Natural killer cell (primary cell): ENCODE measurements around the gene BIRC2. TPM values are rescaled to one million over a fixed set of nuclear protein-coding genes. Genes with fewer than 3 reads are reported as not detected.

ENCODE experiments used
- ATAC-seq, 3 donors: fragments of 150-1000 bp in 2 of 3; fragments of 200-7000 bp in 1 of 3; cut with Tn5 transposase; 1 replicate in 1 of 3; 2 replicates in 2 of 3; pipeline ENCODE4 v1.10.0; 2021; ENCODE audit warnings: mild to moderate bottlenecking in 2 of 3, moderate library complexity in 2 of 3
- DNase-seq, 2 donors: peaks; one replicate each; pipeline versions ENCODE4 v3.0.0 to v3.0.0-alpha.2; 2013 to 2021; ENCODE audit warnings: mixed read lengths in 1 of 2
- H3K27ac ChIP-seq: one replicate; pipeline ENCODE4 v1.5.1; 2013; ENCODE audit warnings: mild to moderate bottlenecking, low read length
- H3K27me3 ChIP-seq: one replicate; pipeline ENCODE4 v1.6.1; 2013; ENCODE audit warnings: low read length; ENCODE audit not compliant: control insufficient read depth, insufficient read depth
- H3K36me3 ChIP-seq: one replicate; pipeline ENCODE4 v1.6.1; 2013; ENCODE audit warnings: low read length; ENCODE audit not compliant: control insufficient read depth, insufficient read depth
- H3K4me1 ChIP-seq: one replicate; pipeline ENCODE4 v1.6.1; 2013; ENCODE audit warnings: low read length; ENCODE audit not compliant: control insufficient read depth, insufficient read depth
- H3K4me3 ChIP-seq: one replicate; pipeline ENCODE4 v1.5.1; 2013; ENCODE audit warnings: low read length
- H3K9me3 ChIP-seq: one replicate; pipeline ENCODE4 v1.6.1; 2013; ENCODE audit warnings: low read length; ENCODE audit not compliant: control insufficient read depth, insufficient read depth
- H3K27ac Mint-ChIP-seq, 2 donors: one replicate each; pipeline ENCODE4 v1.8.0; 2022; ENCODE audit warnings: mild to moderate bottlenecking in 2 of 2, mixed read lengths in 2 of 2, moderate library complexity in 1 of 2
- H3K27me3 Mint-ChIP-seq, 2 donors: one replicate each; pipeline ENCODE4 v1.8.0; 2022; ENCODE audit warnings: low read depth in 2 of 2, mixed read lengths in 2 of 2
- H3K36me3 Mint-ChIP-seq: one replicate; pipeline ENCODE4 v1.8.0; 2022; ENCODE audit warnings: mixed read lengths
- H3K4me1 Mint-ChIP-seq, 2 donors: one replicate each; pipeline ENCODE4 v1.8.0; 2022; ENCODE audit warnings: mixed read lengths in 2 of 2
- H3K4me3 Mint-ChIP-seq: one replicate; pipeline ENCODE4 v1.8.0; 2022; ENCODE audit warnings: mild to moderate bottlenecking, moderate library complexity, mixed read lengths
- H3K9me3 Mint-ChIP-seq, 2 donors: one replicate each; pipeline ENCODE4 v1.8.0; 2022; ENCODE audit warnings: mixed read lengths in 2 of 2
- CTCF ChIP-seq: fragments of 200-600 bp; IDR thresholded peaks from one replicate; pipeline ENCODE4 v1.8.0; 2022; ENCODE audit warnings: antibody characterized with exemption
- WGBS: methylation state at CpG from one replicate; pipeline ENCODE4 v1.1.7; 2013; ENCODE audit warnings: missing lambda C conversion rate; ENCODE audit not compliant: insufficient coverage; 5-methylcytosine and 5-hydroxymethylcytosine counted together
- intact Hi-C: fragments of 100-400 bp; cut with micrococcal nuclease; formaldehyde crosslinking; loops from one replicate; pipeline ENCODE4 v1.14.2; 2022
- total RNA-seq, 4 donors: library from RNA; stranded (reverse); fragments of 120-200 nt in 1 of 4; gene quantifications; one replicate each; pipeline versions ENCODE4 v1.2.3 to v1.2.4, GENCODE V29; 2013 to 2022

Gene BIRC2
- total RNA-seq, 3 donors from 2014 or later (not counting 1 experiment from before 2014, with no cell fraction given), result 92.2 to 146 (median 111) TPM

DNA sequence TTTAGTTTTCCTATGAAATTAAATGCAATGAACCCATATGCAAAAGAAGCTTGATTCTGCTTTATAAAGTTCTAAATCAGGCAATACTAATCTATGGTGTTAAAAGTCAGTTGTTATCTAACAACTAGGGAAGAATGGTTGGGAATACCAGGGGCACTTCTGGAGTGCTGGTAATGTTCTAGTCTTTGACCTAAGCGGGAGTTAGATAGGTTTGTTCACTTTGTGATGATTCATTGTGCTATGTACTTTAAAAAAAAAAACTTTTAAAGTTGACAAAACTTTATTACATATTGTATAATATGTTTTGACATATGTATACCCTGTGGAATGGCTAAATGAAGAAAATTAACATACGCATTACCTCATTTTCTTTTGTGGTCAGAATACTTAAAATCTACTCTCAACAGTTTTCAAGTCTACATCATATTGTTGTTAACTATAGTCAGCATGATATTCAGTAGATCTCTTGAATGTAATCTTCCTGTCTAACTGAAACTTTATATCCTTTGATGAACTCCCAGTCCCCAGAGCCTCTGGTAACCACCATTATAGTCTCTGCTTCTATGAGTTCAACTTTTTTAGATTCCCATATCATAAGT is 39.2 kb downstream of the BIRC2 start:
- Mint-ChIP-seq H3K36me3 (no peaks in the 10 kb centered on the region), H3K27me3 (no peaks in the 10 kb centered on the region), H3K9me3 (no peaks in the 10 kb centered on the region), H3K4me3 (no peak overlapping the region), H3K27ac (peak overlapping the region; percentile 16 to 27), H3K4me1 (peaks cover 6 to 7% of the 10 kb centered on the region in 2 donors)
- H3K9me3 ChIP-seq, result no peaks in the 10 kb centered on the region
- no peaks in the 10 kb centered on the region for H3K27me3 ChIP-seq
- H3K4me3 ChIP-seq, result no peak overlapping the region
- TF ChIP-seq CTCF, result no peak
- intact Hi-C loops, result no loop called here
- whole genome bisulfite sequencing, result no CpG with 5 or more reads among the region's 2 CpGs
- DNase-seq (no peak), ATAC-seq (no peak)
- H3K4me1 ChIP-seq, result no peaks in the 10 kb centered on the region
- peaks cover 33% of the 10 kb centered on the region for H3K36me3 ChIP-seq
- no peak overlapping the region for H3K27ac ChIP-seq

DNA sequence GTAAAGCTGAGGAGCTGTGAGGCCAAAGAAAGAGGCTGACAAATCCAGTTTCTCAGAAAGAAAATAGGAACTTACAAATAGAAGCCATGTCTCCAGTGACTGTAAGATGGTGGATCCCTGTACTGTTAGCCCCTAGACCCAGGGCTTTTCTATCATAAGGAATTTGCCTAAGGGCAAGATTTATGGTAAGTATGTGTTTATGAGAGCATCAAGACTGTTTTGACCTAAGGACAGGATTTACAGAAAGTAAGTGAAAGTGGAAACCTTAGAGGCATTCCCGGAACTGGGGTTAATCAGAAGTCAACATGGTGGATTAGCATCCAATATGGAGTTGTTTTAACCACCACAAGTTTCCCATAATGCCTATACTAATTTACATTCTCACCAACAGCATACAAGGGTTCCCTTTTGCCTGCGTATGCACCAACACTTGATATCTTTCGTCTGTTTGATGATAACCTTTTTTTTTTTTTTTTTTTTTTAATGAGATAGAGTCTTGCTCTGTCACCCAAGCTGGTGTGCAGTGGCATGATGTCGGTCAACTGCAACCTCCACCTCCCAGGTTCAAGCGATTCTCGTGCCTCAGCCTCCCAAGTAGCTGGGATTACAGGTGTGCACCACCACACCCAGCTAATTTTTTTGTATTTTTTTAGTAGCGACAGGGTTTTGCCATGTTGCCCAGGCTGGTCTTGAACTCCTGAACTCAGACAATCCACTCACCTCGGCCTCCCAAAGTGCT is 40.2 kb downstream of the BIRC2 start:
- no peak for DNase-seq
- H3K27ac ChIP-seq, result no peak overlapping the region
- Mint-ChIP-seq H3K27me3 (no peaks in the 10 kb centered on the region), H3K27ac (peak overlapping the region in 1 of 2 donors; percentile 16), H3K9me3 (no peaks in the 10 kb centered on the region), H3K36me3 (no peaks in the 10 kb centered on the region), H3K4me3 (no peak overlapping the region), H3K4me1 (peaks cover 6 to 7% of the 10 kb centered on the region in 2 donors)
- no peak for ATAC-seq
- intact Hi-C loops, result no loop called here
- WGBS, result 98% methylated on average over 7 of the region's 8 CpGs
- TF ChIP-seq CTCF, result no peak
- H3K4me1 ChIP-seq, result no peaks in the 10 kb centered on the region
- H3K27me3 ChIP-seq, result no peaks in the 10 kb centered on the region
- H3K9me3 ChIP-seq, result no peaks in the 10 kb centered on the region
- peaks cover 27% of the 10 kb centered on the region for H3K36me3 ChIP-seq
- H3K4me3 ChIP-seq, result no peak overlapping the region

GRCh38 chr11:102389253-102389652 is 42.2 kb downstream of the BIRC2 start:
- no peaks in the 10 kb centered on the region for H3K27me3 Mint-ChIP-seq
- no peaks in the 10 kb centered on the region for H3K27me3 ChIP-seq
- no peaks in the 10 kb centered on the region for H3K36me3 Mint-ChIP-seq
- DNase-seq (no peak), ATAC-seq (no peak)
- H3K4me1 Mint-ChIP-seq, result peaks cover 14 to 15% of the 10 kb centered on the region in 2 donors
- no peaks in the 10 kb centered on the region for H3K9me3 Mint-ChIP-seq
- H3K4me1 ChIP-seq, result no peaks in the 10 kb centered on the region
- H3K27ac Mint-ChIP-seq, result no peak overlapping the region
- H3K4me3 ChIP-seq, result no peak overlapping the region
- no peak overlapping the region for H3K27ac ChIP-seq
- no peak overlapping the region for H3K4me3 Mint-ChIP-seq
- no peak for TF ChIP-seq CTCF
- intact Hi-C loops, result no loop called here
- no peaks in the 10 kb centered on the region for H3K9me3 ChIP-seq
- peaks cover 21% of the 10 kb centered on the region for H3K36me3 ChIP-seq
- WGBS, result 95% methylated on average over 4 of the region's 4 CpGs
